Umbilical cord (tissue), 2 donors: ENCODE data around the gene PDE2A. TPM values are rescaled to one million over a fixed set of nuclear protein-coding genes. Genes with fewer than 3 reads are reported as not detected.
A peak's percentile ranks its signal among the peaks of the same experiment; 100 is the strongest.

Source experiments
- DNase-seq: peaks from one replicate; pipeline ENCODE4 v3.0.0-alpha.2; 2015; ENCODE audit warnings: low spot score
- total RNA-seq: library from RNA; depleted of rRNA; stranded (reverse); fragments of >200 nt; gene quantifications from one replicate; pipeline ENCODE4 v1.2.3, GENCODE V29; 2014; ENCODE audit warnings: low replicate concordance; ENCODE audit not compliant: insufficient read depth

Gene PDE2A
- total RNA-seq, 1 donor from 2014 or later, result 13.5 TPM

DNA sequence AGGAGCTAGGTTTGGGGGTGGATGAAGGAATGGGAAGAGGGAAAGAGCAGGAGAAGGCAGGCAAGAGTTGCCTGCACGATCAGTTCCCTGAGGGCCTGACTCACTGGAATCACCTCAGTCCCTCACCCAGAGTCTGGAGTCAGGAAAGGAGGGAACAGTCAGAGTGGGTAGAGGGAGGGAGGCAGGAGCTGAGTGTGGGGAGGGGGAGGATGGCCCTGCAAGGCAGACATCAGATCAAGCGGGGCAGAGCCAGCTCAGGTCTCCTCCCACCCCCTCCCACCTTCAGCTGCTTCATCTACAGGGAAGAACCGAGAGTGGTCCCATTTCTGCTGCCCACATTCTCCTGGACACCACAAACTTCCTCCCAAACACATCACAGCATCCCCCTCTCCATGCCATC, 58.9 kb downstream of the PDE2A start:
- no peak for DNase-seq

DNA sequence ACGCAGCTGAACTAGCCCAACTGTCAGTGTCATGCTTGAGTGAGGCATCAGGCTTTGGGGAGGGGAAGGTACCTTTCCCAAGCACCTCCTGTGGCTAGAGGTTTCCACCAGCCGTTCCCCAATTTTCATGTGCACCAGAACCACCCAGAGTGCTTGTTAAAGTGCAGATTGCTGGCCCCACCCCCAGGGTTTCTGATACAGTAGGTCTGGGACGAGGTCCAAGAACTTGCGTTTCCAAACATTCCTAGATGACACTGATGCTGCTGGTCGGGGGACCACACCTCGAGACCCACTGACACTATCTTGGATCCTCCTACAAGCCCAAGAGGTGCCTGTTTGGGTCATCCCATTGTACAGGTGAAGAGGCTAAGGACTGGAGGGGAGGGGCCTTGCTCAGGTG, 59.8 kb downstream of the PDE2A start:
- DNase-seq, result no peak

DNA sequence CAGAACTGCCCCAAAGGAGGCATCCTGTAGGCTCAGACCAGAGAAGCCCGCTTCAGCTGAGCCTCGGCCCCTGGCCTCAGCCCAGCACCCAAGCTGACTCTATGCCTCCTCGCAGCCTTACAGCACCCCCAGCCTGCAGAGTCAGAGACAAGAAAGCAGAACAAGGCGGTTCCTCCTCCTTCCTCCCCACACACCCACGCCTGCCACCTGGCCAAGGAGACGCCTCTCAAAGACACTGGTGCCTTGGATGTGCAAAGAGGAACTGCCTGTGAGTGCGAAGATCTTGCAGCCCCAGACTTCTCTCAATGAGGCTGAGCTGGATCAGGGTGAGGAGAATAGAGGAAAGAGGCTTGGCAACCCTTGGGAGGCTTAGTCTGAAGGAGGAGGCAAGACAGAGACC, 60.2 kb downstream of the PDE2A start:
- DNase-seq, result no peak

DNA sequence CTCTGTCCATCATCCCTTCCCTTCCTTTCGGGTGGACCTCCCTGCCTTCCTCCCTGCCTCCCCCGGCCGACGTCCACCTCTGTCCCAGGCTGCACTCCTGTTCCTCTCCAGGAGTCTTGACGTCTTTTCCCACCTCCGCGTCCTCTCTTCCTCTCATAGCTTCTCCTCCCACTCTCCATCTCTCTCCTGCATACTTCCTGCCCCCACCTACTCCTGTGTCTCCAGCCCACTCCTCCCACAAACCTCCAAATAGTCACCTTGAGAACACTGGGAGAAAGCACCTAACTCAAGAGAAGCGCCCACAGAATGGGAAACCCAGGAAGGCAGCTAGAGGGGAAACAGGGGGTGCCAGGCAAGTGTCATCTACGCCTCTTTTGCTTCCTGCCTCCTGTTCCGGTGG, 60.8 kb downstream of the PDE2A start:
- no peak for DNase-seq

DNA sequence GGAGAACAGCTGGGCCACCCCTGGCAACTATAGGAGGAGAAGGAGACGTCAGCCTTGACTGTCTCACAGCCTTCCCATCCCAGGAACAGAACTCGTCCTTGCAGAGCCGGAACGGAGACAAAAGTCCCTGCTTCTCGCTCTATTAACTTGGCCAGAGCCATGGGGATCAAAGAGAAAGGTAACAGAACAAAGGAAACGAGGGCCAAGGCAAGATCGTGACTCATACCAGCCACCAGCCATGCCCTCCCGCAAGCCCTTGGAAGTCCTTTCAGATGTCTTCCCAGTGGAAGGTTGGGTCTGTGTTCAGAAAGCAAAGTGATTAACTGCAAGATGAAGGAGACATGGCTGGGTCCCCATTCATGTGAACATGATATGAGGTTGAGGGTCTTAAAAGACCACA, 64.7 kb downstream of the PDE2A start:
- DNase-seq, result no peak

DNA sequence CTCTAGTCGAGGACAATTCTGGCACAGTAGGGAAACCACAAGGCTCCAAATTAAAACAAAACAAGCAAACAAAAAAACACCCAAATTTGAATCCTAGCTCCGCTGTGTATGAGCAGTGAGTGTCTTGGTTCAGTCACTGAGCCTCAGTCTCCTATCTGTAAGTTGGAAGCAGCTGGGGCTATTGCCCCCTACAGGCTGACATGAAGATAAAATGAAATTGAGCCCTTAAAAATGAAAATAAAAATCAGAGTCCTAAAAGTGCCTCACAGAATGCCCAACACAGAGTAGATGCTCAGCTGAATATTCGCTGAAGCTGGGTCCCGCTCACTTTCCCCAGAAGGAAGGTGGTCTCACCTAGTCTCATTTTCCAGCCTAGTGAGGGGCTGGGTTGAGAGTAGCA, 65.2 kb downstream of the PDE2A start:
- no peak for DNase-seq

DNA sequence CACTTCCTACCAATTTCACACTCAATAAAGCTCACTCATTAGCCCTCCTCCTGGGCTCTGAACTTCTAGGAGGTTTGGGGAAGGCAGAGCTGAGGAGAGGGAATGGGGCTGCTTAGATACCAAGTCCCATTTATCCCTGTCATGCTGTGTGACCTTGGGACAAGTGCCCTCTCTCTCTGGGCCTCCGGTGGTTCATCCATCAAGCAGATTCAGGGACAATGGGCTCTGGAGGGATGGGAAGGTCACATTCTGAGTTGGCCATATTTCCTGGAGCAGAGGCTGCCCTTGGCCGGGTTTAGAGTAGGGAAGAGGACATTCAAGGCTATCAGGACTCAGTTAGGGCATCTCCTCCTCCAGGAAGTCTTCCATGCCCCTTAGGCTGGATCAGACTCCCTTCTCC, 66.7 kb downstream of the PDE2A start:
- no peak for DNase-seq

DNA sequence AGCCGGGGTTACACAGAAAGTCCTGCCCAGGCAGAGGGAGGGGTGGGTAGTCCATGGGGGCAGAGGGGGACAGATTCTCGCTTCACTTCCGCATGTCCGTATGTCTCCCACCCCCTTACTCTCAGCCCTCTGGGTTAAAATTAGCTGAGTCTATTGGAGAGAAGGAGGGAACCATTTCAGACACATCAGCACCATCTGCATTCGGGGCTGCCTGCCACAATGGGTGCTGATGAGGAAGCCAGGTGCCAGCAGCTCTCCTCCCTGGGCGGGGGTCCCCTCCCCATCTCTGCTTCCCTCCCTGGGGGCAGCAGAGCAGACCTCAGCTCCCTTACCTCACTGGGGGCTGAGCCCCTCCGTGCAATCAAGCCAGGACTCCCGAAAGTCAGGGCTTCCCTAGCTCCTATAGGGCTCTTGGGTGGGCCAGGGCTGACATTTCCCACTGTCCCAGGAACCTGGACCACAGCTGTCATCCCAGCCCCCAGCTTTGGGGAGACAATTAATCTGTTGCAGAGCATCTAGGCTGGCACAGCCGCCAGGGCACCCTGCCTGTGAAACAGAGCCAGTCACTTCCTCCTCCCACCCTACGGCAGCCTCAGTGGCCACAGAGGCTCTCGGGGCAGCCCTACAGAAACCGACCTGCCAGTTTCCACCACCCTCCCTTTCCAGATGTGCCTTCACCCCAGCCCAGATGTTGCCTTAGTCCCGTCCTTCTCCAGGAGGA, 67.3 kb downstream of the PDE2A start:
- DNase-seq, result no peak

DNA sequence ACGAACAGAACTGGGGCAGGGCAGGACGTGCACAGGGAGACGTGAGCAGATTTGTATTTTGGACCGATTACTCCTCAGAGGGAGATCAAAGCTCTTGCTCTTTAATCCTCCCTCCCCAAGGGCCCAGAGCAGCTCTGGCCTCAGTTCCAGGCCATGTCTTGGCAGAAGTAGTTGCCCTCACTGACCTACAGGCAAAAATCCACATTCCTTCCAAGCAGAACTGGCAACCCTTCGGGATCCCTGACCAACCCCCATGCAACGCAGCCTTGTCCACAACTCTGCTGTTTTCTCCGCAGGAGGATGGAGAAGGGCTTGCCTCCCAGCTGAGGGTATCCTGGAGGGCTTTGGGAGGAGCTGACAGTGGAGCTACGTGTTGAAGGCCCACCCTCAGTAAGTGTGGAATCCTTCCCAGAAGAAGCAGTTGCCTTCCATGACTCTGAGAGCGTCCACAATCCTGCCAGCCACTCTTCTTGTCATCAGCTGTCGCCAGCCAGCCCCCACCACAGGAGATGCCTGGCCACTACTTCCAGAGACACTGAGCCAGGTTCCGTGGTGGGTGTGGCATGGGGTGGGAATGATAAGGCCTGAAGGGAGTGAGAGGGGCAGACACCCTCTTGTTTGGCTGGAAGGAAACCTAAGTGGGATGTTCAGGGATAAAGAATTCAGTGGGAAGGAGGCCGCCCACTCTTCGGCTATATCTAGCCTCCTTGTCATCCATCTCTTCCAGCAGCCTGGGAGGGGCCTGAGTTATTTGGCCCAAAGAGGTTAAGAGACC, 68.1 kb downstream of the PDE2A start:
- peak; percentile 66 for DNase-seq

DNA sequence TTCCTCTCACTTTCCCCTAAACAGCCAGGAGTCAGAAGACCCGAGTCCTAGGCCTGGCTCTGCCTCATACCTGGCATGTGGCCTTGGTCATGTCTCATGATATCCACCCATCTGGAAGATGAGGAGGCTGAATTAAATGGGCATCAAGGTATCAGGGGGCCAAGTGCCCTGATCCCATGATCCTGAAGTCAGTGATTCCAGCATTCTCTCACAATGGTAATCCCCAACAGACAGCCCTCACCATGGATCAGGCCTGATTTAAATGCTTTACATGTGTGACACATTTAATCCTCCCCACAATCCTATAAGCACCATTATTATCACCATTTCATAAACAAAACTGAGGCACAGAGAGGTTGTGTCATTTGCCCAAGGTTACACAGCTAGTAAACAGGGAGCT, 70.0 kb downstream of the PDE2A start:
- DNase-seq, result no peak

DNA sequence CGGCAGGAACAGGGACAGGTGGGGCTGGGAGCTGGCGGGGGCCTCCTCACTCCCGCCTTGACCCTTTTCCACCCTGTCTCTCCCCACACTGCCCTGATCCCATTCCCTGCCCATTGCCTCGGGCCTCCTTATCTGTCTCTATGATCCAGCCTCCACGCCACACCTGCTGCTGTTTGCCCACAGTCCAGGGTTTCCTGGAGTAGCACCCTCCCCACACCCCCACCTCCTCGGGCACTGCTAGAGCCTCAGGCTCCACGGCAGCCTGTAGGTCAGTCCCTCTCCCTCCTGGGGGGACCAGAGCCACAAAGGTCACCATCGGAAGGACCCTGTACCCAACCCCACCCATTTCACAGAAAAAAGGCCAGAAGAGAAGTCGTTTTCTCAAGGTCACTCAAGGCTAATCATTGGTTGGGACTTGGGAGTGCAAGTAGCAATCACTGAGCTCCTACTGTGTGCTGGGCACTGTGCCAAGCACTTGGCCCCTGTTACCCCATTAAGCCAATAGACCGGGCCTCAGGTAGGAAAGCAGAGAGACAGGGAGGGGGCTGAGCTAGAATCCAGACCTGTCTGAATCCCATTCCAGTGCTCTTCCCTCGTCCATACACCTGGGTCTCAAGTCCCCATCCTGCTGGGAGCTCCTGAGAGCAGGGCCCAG, 71.8 kb downstream of the PDE2A start:
- no peak for DNase-seq

DNA sequence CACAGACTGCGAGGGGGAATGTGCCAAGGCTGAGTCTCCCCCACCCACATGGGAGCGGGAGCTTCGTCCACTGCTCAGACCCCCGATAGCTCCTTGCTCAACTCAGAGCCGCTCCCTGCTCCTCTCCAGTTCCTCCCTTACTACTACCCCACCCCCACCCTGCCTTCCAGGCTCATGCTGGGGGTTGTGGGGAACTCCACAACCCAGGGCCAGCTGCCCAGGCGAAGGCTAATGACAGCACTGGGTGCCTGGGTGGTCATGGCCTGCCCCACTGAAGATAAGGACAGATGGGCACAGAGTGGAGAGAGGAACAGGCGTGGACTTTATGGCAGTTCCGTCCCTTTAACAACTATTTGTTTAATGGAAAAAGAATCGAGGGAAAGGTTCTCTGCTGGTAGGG, 73.7 kb downstream of the PDE2A start:
- DNase-seq, result no peak

DNA sequence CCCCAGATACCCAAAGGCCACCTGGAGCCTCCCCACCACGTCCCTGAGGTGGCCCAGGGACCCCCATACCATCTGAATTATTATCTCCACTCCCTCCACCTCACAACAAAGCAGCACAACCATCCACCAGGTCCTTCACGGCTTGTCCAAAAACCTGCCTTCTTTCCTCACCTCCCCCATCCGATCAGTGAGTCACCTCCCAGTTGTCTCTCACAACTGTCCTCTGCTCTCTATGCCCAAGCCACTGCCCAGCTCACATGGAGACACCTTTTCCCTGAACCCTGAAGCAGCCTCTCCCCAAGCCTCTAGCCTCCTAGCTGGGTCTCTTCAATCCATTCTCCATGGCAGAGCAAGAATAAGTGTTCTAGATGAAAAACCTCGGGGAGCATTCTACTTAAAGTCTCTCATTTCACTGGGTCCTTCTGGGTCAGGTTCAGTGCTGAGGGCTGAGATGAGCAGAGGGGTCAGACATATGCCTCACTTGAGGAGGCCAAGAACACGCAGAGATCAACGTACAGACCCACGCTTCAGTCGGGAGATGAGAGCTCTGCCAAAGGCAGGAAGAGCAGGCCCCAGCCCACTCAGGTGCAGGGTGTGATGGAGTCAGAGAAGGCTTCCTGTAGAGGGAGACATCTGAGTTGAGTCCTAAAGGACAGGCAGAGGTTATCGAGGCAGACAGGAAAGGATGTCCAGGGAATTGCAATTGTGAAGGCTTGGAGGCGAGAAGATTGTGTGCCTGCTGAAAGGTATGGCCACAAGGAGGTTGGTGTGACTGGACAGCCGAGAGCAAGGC, 74.7 kb downstream of the PDE2A start:
- DNase-seq, result no peak

DNA sequence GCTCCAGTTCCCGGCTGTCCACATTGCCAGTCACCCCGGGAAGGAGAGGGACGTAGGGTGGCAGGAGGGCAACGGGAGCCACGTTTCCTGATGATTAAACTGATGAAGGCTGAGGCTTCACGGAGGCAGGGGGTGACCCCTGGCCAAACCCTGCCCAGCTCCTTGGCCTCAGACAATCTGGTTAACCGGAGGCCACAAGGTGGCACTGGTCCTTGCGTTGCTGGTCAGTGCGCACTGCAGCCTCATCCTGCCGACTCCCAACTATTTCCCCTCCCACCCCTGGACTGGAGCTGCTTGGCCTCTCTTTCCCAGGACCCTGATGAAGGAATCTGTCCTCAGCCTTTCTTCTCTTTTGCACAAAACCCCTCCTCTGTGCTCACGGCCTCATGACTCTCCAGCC, 75.3 kb downstream of the PDE2A start:
- DNase-seq, result peak; percentile 29

DNA sequence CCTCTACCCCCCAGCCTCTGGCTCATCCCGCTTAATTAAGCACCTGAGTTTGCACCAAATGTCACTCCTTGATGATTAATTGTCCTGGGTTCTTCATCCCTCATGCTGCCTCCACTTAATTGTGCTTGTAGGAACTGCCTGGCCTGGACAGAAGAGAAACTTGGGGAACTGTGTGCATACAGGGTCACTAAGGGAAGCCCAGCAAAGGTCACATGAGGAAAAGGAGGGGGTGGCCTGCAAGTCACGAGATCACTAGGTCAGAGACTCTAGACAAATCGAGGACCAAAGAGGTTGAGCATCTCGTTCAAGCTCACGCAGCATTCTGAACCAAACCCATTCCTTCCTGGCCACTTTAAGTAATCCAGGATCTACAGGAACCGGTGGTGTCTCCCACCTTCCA, 75.8 kb downstream of the PDE2A start:
- DNase-seq, result no peak

DNA sequence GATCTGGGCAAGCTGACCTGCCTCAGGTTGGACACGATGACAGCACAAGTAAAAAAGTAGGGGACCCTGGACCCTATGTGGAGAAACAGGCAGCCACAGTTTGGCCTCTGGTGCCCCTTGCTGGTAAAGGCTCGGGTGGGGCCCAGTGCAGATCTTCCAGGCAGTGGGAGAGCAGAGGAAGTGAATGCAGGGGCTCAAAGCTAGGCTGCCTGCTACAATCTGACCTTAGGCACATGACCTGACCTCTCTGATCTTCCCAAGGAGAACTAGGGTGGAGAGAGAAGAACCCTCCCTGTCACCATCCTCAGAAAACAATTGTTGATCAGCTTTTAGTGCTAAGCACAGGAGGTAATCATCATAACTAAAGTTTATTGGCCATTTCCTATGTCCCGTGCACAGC, 76.5 kb downstream of the PDE2A start:
- no peak for DNase-seq

DNA sequence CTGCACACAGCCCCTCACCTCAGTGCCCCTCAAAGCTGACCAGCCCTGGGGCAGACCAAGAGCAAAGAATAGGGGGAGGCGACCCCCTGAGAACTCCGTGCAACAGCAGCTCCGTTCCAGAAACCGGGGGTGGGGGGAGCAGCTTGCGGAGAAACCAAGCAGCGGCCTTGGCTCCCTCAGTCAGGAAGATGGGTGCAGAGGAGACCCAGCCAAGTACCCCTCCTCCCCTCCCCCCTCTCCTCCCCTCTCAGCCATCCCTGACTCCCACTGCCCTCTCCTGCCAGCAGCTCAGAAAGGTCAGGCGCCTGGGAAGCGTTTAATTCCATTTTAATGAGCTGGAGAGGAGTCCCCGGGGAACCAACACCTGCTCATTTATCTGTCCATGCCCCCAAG, 78.9 kb downstream of the PDE2A start:
- DNase-seq, result no peak

DNA sequence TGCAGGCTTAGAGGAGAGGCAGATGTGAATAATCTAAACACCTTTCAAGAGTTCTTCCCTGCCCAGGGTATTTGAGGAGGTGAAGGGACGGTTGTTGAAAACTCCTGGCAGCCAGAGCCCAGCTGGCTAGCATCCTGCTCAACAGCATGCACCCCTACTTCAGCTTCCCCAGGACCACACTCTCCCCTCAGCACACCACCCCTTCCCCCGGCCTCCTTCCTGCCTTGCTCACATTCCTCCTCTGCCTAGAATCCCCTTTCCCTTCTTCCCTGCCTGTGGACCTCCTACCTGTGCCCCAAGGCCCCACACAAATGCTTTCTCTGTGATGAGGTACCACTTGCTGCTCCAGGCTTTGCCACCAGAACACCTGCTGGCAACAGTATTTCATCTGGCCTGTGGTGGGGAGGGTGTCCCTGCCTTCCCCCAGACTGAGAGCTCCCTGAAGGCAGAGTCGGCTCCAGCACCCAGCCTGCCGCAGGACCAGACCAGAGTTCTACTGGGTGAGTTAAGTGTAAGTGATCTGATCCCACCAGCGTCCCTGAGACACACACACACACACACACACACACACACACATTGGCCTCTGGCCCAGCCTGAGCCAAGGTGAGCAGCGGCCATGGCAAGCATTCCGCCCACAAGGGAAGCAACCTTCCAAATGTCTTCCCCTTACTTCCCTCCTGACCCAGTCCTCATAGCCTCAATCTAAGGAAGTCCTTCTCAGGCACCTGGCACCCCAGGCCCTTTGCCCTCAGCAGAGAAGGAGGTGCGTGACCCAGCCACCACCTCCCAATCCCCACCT, 79.5 kb downstream of the PDE2A start:
- no peak for DNase-seq

DNA sequence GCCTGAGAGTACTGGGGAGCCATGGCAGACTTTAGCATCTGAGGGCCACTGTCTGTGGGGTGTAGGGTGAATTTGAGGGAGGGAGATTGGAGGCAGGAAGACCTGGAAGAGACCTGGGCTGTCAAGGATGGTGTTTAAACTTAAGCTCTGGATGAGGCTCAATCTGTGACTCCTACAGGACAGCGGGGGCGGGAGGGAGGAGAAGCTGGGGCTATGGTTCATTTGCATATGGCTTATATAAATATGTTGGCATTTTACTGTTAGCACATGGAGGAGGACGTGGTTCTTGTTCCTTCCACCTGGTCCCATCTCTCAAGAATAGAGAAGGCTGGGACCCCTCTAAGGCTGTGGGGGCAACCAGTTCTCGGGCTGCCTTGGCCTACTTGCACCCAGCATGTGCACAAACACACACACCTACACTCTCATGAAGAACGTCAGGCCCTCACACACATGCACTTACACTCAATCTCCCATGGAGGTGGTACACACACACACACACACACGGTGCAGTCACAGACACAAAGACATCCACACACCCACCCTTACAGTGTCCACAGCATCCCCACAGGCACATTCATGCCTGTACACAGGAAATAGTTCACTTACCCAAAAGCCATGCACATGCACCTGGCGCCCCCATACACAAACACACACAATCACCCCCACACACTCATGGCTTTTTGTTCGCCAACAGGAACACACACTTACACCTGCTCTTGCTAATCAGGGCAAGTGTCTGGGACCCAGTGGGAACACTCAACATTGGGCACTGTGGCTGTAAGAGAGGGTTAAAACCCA, 81.3 kb downstream of the PDE2A start:
- no peak for DNase-seq

DNA sequence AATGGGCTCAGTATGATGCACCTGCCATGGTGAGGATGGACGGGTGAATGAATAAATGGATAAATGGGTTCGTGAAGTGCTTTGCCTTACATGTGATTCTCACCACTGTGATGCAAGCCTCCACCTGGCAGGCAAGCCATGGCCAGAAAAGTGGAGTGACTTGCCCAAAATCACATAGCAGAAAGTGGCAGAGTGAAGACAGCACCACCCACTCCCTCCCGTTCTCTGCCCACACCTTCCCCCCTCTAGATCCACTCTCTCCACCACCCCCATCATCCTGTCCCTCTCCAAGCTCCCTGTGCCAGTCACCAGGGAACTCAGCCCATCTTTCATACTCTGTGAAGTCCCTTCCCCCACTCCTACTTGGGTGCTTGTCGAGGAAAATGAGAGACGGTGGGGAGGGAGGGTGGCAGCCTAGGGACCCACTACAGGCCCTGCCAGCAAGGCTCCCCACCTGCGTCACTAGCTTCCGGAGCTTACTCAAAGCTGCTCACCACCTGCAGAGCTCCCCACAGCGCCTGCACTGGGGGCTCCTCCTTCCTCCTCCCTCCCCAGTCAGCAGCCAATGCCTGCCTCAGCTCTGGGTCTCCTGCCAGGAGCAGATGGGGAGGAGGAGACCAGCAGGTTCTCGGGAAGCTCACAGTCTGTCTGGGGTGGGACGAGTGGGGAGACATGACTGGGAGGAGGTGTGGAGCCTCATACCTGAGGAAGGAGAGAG, 82.3 kb downstream of the PDE2A start:
- no peak for DNase-seq
